NCI-H2107 treated with DMSO at 0.1 percent for 48 hours (cell line): Measurements from ENCODE around the gene WDR64.
"Not testable (repeated sequence)": the region's sequence is repeated elsewhere in the genome, so short reads cannot be mapped to it uniquely, and the experiment has no call there.

ENCODE experiments used
- DNase-seq: peaks from one replicate; lab custom pipeline; 2025; ENCODE audit not compliant: unreplicated experiment; lab: John Stamatoyannopoulos, UW

The WDR64 gene

DNA sequence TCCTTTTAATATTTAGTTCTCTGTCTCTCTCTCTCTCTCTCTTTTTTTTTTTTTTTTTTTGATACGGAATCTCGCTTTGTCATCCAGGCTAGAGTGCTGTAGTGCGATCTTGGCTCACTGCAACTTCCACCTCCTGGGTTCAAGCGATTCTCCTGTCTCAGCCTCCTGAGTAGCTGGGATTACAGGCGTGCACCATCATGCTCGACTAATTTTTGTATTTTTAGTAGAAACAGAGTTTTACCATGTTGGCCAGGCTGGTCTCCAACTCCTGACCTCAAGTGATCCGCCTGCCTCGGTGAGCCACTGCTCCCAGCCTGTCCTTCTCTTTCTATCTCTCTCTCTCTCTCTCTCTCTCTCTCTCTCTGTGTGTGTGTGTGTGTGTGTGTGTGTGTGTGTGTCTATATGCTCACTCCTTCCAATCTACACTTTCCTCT is 83.4 kb downstream of the WDR64 start:
- DNase-seq = not testable (repeated sequence)

DNA sequence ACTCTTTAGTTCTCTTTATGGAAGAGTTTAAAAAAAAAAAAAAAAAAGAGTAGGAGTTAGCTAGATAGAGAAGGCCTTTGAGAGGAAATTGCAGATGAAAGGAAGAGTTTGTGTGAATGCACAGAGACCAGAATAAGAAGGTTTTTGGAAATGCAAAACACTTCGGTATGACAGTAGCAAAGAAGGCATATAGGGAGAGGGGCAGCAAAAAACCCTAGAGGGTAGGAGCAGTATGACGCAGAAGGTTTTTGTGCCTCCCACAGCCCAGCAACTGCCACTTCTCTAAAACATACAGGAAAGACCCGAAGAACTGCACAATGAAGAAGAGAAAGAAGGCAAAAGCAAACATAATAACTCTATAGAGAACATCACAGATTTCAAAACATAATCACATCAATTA is 84.3 kb downstream of the WDR64 start:
- no peak for DNase-seq

DNA sequence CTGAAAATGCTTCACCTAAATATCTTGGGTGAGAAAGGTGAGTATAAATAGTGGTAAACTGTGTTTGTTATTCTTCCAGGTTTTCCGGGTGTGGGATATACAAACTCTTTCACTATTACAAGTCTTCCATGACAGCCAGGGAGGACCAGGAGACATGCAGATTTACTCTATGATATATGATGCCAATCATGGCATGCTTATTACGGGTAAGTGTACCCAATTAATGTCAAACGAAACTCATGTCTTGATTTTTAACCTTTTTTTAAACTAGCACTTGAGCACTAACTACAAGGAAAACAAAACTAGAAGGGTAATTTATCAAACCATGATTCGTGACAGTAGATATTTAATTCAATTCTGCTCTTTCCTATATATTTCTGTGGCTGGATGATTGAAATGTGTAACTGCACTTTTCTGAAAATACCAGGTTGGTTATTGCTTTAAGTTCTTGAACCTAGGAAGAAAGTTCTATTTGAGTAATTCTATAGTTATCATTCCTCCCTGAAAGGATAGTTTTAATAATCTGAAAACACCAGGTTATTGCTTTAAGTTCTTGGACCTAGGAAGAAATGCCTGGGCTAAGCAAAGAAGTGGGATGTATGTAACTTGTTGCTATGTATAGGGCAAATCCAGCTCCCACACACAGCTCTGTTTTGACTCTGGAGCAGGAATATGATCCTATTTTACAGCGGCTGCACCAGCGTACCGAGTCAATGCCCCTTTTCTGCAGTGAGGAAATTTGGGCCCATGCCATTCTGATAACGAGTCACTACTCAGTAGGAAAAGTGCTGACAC is 86.4 kb downstream of the WDR64 start:
- peak; percentile 42 for DNase-seq

DNA sequence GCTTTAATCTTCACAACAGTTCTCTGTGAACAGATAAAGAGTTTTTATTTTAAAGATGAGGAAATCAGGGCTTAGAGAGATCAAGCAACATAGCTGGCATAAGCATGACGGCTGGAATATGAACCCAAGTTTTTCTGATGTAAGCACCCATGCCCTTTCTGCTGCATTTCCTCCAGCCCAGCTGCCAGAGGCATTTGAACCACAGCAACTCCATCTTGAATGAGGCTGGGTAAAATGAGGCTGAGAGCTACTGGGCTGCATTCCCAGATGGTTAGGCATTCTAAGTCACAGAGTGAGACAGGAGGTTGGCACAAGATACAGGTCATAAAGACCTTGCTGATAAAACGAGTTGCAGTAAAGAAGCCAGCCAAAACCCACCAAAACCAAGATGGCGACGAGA is 90.0 kb downstream of the WDR64 start:
- DNase-seq = no peak

DNA sequence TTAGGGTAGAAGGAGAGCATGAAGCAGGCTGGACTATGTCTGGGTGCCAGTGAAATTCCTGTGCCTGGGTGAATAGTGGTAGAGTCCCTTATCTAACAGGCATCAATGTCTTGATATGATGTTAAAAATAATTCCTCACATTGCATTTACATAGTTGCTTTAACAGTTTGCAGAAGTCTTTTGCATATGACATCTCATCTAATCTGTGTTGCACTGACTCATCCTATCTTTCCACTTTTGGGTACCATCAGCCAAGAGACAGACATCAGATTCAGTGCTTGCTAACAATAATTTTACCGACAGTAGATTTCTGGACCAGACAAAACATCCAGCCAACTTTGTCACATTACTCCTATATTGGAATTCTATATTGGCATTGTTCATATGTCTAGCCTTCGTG is 92.5 kb downstream of the WDR64 start:
- no peak for DNase-seq

DNA sequence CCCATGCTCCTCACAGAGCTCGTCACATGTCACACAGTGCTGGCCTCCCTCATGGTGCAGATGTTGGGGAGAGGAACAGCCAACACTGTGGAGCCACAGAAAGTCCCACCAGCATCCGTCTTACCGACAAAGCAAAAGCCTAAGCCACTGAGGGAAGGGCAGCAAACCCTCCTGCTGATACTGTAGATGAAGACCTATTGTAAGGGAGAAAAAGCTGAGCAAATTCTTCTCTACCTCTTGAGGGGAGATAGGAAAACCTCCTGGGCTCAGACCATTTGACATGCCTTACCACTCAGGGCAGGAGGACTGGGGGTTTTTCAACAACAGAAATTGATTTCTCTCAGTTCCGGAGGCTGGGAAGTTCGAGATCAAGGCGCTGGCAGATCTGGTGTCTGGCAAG is 95.9 kb downstream of the WDR64 start:
- no peak for DNase-seq

DNA sequence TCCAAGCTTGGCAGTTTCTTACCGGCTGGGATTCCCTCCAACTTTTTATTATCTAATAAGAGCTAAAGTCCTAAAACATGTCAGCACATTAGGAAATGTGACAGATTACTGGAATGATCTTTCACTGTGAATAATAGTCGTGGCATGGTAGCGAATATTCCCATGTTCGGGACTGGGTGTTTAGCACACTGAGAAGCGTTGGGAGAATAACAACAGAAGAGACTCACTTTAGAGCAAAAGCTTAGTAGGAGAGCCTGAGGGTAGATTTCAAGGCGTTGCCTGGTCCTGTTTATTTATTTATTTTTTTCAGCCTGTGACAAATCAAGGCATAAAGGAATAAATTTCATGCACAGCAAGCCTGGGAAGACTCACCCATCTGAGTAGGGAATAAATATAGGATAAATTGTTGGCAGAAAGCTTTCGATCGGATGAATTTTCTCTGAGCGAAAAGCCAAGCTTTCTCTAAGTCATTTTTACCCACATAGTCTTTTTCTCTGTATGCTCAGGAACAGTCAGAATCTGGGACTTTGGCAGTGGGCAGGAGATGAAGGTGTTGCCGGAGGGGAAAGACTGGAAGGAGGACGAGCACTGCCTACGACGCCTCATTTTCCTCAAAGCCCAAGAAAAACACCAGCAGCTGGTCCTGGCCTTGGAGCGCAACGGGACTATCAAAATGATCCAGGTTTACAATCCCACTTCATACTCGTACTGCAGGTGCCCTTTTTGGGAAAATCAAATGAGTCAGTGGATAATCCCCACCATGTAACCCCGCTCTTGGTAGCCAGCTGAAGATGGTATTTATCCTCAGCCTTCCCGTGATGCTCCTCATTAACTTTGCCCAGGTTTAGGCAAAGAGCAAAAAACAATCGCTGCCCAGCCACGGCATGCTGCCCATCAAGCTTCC is 97.2 kb downstream of the WDR64 start:
- no peak for DNase-seq

DNA sequence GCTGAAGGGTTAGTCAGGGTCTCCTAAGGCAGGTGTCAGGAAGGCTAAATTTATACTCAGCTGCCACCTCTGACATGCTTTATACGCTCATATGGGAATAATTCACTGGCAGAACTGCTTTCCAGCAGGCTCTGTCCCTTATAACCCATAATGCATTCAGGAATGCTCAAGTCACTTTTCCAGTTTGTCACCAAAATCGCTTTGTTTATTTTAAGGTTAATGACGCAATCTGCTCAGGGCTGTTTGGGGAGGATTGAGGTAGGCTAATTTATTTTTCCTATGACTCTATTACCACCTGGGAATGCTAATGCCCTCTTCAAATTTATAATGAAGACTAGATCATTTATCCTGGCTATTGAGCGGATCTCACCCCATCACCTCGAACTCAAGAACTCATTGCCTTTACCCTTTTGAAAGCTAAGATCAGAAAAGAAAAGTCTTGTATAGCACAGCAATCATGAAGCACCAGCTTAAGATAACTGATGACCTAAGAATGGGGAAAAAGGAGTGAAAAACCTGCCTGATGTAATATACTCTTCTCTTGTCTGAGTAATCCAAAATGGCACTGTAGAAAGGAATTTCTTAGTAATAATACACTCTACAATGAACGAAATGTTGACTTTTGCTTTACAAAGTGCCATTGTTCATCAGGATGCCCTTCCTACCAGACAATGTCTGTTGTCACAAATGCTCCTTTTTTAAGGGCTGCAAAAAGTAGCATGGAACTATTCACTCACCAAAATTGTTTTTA is 98.0 kb downstream of the WDR64 start:
- DNase-seq = no peak

DNA sequence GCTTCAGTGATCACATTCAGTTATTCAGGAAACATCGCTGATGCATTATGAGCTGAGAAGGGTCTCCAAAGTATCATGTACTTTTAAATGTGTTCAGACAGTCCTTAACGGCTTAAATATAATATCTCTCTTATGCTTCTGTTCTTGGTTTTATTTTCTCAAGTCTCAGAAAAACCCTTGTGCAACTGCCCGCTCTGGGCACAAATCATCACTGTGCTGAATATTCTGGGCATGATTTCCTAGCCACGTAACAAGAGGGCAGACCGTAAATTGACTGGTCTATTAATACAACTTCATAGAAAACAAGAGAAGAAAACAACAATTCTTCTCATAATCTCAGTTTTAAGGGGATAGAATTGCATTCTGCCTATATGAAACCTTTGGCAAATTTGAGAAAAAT is 99.4 kb downstream of the WDR64 start:
- DNase-seq = no peak

DNA sequence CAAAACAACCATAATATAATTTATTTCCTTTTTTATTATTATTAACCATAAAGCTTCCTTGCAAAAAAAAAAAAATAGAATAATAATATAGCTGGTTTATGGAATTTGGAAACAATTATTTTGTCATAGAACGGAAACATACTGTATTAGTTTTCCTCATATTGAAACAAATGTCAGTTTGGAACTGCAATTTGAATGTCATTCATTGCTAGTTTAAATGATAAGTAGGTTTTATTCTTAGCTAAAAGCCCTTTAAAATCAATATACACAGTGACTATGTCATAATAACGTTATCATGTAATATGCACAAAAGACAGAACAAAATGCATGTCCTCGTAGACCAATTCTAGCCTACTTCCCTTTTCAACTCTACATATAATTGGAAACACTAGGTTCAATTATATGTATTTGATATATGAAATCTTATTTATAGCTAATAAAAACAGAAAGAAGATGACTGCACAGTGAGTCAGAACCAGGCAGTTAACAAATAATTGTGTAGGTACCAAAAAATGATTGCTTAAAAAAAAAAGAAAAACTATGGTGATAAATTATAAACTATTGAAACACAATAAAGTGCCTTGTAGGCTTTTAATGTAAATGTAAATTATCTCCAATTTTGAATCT is 110.7 kb downstream of the WDR64 start:
- DNase-seq = no peak

DNA sequence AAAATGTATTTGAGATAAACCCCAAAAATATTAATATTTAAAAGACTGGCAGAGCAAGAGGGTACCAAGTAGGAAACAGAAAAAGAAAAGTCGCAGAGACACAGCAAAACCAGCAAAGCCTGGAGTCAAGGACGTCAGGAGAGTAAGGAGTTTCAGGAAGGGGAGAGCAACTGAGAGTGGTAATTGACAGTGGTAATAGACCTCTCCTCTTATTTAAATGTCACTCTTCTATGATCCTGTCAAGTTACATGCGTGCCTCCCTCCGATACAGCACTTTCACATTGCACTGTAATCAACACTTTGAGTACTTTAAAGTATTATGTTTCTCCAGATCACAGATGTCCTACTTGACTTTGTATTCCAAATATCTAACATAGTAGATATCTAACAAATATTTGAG is 113.3 kb downstream of the WDR64 start:
- DNase-seq = no peak

DNA sequence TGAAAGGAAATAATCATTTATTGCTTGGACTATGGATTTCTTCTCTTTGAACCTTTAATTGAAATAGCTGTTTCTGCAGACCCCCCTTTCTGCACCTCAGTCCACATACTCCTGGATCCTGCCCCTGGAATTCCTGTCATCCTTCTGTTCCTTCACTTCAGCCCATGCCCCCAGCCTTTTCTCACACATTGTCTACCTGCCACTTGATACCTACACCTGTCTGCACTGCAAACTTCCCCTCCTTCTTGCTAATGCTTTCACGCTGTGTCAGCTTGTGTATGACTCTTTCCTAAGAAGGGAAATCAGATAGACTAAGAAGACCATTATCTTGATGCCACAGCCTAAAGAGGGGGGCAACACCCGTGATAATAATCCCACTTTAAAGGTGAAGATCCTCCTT is 115.7 kb downstream of the WDR64 start:
- DNase-seq = peak; percentile 52

DNA sequence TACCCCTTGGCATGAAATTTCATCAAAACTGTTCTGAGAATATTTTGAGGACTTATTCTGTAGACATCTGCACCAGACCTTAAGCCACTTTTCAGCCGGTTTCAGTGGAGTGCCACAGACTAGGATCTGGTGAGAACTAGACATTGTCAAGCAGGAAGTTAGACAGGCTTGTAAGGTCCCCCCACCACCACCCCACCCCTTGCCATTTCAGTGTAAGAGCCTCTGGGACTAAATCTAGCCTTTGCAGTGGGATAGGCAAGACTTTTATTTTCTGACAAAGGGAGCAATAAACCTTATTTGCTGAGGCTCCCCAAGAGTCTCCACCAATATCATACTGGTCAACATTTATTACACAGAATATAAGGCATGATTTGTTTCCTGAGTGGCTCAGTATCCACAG is 118.0 kb downstream of the WDR64 start:
- DNase-seq = no peak

DNA sequence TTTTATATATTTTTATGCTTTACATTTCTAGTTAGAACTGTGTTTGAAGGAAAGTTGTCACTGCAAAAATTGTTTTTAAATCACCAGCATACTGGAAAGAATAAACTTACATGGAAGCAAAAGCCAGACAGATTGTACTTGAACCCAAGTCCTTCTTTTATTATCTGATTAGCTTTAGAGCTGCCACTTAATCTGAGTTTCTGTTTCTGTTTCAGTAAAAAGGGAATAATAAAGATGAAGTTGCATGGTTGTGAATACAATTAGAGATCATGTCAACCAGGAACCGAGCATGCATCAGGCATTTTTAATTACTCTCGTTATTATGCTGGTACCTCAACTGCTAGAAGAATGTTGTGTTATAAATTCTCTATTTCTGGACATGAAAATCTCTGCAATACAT is 119.0 kb downstream of the WDR64 start:
- no peak for DNase-seq

DNA sequence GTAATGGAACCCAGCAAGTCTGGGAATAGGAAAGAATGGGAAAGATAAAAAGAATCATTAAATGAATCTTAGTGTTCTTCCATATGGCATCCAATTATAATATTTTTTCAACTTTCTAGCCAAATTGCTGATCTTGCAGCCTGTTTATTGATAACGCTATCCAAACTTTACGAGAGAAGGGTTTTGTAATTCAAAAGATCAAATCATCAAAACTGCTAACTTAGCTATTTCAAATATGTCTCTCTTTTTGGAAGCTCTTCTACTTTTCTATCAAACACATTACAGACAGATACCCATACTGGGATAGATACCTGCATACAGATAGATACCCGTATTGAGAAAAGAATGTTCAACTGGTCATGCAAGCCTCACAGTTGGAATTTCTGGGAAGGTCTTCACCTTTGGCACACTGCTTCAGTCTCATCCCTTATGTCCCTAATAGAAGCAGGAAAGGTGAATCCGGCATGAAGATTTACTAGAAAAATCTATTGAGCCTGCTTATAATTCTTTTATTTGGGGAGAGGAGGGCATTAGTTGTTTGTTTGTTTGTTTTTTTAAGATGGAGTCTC is 120.9 kb downstream of the WDR64 start:
- DNase-seq = no peak

DNA sequence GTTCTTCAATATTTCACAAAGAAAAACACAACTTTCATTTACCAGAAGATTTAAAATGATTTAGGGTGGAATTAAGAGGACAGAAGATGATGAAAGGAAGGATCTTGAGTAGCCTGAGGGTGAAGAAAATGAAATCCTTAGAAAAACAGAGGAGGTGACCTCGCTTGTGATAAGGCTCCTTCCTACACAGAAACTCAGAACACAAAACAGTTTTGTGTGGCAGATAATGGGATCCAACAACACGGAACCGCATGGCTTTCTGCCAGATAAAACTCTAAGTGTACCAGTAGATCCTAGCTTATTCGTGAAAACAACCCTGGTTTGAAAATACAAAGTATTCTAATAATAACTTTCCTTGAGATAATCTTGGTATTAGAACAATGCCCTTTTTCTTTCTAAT is 121.9 kb downstream of the WDR64 start:
- DNase-seq = no peak

DNA sequence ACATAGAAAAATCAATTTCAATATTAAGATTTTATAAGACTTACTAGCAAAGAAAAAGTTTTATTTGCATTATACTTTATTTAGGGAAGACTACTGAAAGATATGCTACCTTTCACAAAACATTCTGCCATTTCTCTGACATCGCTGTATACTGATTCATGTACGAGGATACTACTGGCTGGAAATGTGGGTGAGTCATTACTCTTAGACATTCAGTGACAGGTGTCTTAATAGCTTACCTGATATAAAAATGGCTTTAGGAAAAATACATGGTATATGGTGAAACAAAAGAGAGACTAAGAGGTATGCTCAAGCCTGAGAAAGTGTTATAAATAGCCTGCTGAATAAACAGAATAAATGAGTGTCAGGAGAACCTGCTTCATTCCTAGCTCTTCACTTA is 122.9 kb downstream of the WDR64 start:
- DNase-seq = peak; percentile 34

DNA sequence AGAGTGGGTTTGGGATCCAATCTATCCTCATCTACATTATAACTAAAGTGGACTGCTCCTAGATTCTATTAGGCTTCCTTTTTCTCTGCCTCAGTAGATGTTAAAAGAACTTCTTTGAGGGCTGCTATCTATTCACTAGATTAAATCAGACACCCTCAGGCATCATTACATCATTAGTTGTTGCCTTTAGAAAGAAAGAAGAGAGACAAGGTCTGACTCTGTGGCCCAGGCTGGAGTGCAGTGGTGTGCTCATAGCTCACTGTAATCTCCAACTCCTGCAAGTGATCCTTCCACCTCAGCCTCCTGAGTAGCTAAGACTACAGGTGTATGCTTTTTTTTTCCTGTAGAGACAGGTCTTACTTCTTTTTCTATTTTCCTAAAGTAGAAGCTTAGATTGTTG is 124.8 kb downstream of the WDR64 start:
- no peak for DNase-seq

DNA sequence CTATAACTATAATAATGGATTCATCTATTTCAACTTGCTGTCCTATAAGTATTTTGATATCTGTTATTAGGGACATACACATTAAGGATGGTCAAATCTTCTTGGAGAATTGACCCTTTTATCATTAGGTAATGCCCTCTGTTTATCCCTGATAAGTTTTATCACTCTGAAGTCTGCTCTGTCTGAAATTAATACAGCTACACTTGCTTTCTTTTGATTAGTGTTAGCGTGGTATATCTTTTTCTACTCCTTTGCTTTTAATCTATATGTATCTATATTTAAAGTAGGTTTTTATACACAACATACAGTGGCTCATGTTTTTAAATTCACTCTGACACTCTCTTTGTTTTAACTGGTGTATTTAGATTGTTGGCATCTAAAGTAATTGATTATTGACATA is 126.0 kb downstream of the WDR64 start:
- no peak for DNase-seq

DNA sequence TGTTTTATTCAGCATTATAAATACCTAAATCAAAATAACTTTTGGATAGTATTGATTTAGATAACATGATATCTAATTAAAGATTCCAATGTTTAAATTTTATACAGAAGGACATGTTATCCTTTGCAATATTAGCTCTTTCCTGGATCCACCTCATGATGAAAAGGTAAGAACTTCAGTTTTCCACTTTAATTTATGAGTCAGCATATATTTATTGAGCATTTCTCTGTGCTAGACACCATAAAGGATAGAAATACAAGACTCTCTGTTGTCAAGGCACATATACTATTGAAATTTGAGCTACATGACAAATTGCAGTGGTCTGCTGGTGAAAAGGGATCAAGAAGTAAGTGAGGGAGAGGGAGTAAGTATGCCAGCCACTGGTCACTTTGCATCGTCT is 127.8 kb downstream of the WDR64 start:
- no peak for DNase-seq

DNA sequence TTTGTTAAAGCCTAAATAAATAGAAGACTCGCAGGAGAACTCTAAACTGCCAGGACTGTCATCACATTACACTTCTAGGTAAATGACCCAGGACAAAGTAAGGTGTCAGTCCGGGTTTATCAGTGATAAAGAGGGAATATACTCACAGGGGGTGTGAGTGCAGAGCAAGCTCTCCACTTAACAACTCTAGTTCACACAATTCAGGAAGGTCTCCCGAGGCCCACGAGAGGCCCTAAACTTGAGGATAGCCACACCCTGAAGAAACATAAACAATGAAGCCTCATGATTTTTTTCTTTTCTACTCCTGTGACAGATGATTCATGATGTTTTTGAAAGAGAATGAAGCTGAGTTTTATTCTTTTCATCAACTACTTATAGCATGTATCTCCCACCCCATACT is 130.3 kb downstream of the WDR64 start:
- no peak for DNase-seq
